Measurements from ENCODE around the gene NPDC1. TPM values are rescaled to one million over a fixed set of nuclear protein-coding genes. Genes with fewer than 3 reads are reported as not detected.

Gene NPDC1
- total and polyA plus RNA-seq, 2 of the 8 experiments (the other 6 are each of a cell fraction or from before 2014, with no cell fraction given), result 26.2 to 44.1 TPM

- TF ChIP-seq SIN3A (conservative IDR thresholded peaks at IDR 0.05 in 1 of 2, IDR thresholded peaks at IDR 0.05 in 1 of 2; ENCODE audit: low read depth in 1 of 2, low read length in 2 of 2) (no peak), POLR2AphosphoS5 (IDR thresholded peaks at IDR 0.05; ENCODE audit: low read depth, low read length) (no peak)
These were observed 27.0 kb downstream of the NPDC1 start (continued) for GRCh38 chr9:137018761-137019559.
